OCI-LY7 (cell line): ENCODE data around the gene PGC. TPM values are rescaled to one million over a fixed set of nuclear protein-coding genes. Genes with fewer than 3 reads are reported as not detected.

ENCODE experiments used
- BruUV-seq: library from RNA; stranded (reverse); fragments of 400-500 nt; replicated peaks from 2 replicates; lab custom pipeline; 2021; lab: Mats Ljungman, UMichigan
- CTCF ChIA-PET: fragments of 300-600 bp; sonication (Branson Sonifier 250); formaldehyde crosslinking; loops from one replicate; lab custom pipeline; 2022; ENCODE audit warnings: antibody characterized with exemption; ENCODE audit not compliant: unreplicated experiment; lab: Charles Lee
- POLR2A ChIA-PET: fragments of 300-600 bp; sonication (Branson Sonifier 250); formaldehyde crosslinking; loops from one replicate; lab custom pipeline; 2022; ENCODE audit warnings: antibody characterized with exemption; lab: Charles Lee
- DNase-seq: peaks from one replicate; pipeline ENCODE4 v3.0.0-alpha.2; 2015; ENCODE audit warnings: low spot score
- H2AFZ ChIP-seq: fragments of 200-600 bp; sonication (generic), shearing (Covaris generic); 2 replicates; pipeline ENCODE4 v1.6.1; 2014; ENCODE audit warnings: mild to moderate bottlenecking, antibody characterized with exemption, low read length, moderate library complexity
- H3K27ac ChIP-seq: fragments of 200-600 bp; sonication (generic); 2 replicates; pipeline ENCODE4 v1.5.1; 2014; ENCODE audit warnings: mixed run types, low read depth, mild to moderate bottlenecking, moderate library complexity, low read length, inconsistent platforms; ENCODE audit not compliant: poor library complexity, severe bottlenecking
- H3K36me3 ChIP-seq: fragments of 200-600 bp; sonication (generic); 2 replicates; pipeline ENCODE4 v1.6.1; 2014; ENCODE audit warnings: mild to moderate bottlenecking, antibody characterized with exemption, low read length, moderate library complexity, mixed read lengths; ENCODE audit not compliant: insufficient read depth
- H3K4me1 ChIP-seq: fragments of 200-600 bp; sonication (generic); 2 replicates; pipeline ENCODE4 v1.5.1; 2014; ENCODE audit warnings: mild to moderate bottlenecking, low read length; ENCODE audit not compliant: insufficient read depth, poor library complexity, severe bottlenecking
- H3K4me2 ChIP-seq: fragments of 200-600 bp; sonication (generic); 2 replicates; pipeline ENCODE4 v1.6.1; 2014; ENCODE audit warnings: mild to moderate bottlenecking, low read length
- H3K4me3 ChIP-seq: fragments of 200-600 bp; sonication (generic); 2 replicates; pipeline ENCODE4 v1.5.1; 2014; ENCODE audit warnings: mild to moderate bottlenecking, low read depth, low read length; ENCODE audit not compliant: poor library complexity, severe bottlenecking
- H3K79me2 ChIP-seq: fragments of 200-600 bp; sonication (generic); 2 replicates; pipeline ENCODE4 v1.6.1; 2016; ENCODE audit warnings: low read depth, mild to moderate bottlenecking, low read length, moderate library complexity, mixed read lengths; ENCODE audit not compliant: insufficient read depth
- H3K9me2 ChIP-seq: fragments of 200-600 bp; sonication (generic); 2 replicates; pipeline ENCODE4 v1.6.1; 2016; ENCODE audit warnings: mild to moderate bottlenecking, low read length, mixed read lengths; ENCODE audit not compliant: insufficient read depth
- H3K9me3 ChIP-seq: fragments of 200-600 bp; sonication (generic); 2 replicates; pipeline ENCODE4 v1.6.1; 2014; ENCODE audit warnings: mild to moderate bottlenecking, mixed run types, low read length, mixed read lengths
- H4K20me1 ChIP-seq: fragments of 200-600 bp; sonication (generic); 2 replicates; pipeline ENCODE4 v1.6.1; 2014; ENCODE audit warnings: mild to moderate bottlenecking, antibody characterized with exemption, low read length, moderate library complexity, mixed read lengths; ENCODE audit not compliant: insufficient read depth
- EZH2phosphoT487 ChIP-seq: fragments of 200-600 bp; sonication (generic); IDR thresholded peaks from 2 replicates; pipeline ENCODE4 v1.6.1; 2018; ENCODE audit warnings: low read depth, borderline replicate concordance, mild to moderate bottlenecking, mixed run types, antibody characterized with exemption, low read length, moderate library complexity, mixed read lengths
- intact Hi-C: fragments of 100-400 bp; cut with micrococcal nuclease; formaldehyde crosslinking; loops from one replicate; pipeline ENCODE4 v1.10.0; 2022; ENCODE audit not compliant: unreplicated experiment
- total RNA-seq, 2 experiments: library from RNA; depleted of rRNA in 1 of 2; stranded (reverse); fragments of >200 nt in 1 of 2; shearing (Covaris generic) in 1 of 2; gene quantifications; 2 replicates each; pipeline ENCODE4 v1.2.3, GENCODE V29; 2014 to 2022
- TF ChIP-seq, protein P1 (sequence below): fragments of 200-600 bp; sonication (generic); conservative IDR thresholded peaks from 2 replicates; pipeline ENCODE4 v1.5.1; 2014; ENCODE audit warnings: mild to moderate bottlenecking, antibody characterized with exemption, low read length, moderate library complexity, mixed read lengths

The PGC gene
- total RNA-seq, 2 experiments from 2014 or later: not detected

DNA sequence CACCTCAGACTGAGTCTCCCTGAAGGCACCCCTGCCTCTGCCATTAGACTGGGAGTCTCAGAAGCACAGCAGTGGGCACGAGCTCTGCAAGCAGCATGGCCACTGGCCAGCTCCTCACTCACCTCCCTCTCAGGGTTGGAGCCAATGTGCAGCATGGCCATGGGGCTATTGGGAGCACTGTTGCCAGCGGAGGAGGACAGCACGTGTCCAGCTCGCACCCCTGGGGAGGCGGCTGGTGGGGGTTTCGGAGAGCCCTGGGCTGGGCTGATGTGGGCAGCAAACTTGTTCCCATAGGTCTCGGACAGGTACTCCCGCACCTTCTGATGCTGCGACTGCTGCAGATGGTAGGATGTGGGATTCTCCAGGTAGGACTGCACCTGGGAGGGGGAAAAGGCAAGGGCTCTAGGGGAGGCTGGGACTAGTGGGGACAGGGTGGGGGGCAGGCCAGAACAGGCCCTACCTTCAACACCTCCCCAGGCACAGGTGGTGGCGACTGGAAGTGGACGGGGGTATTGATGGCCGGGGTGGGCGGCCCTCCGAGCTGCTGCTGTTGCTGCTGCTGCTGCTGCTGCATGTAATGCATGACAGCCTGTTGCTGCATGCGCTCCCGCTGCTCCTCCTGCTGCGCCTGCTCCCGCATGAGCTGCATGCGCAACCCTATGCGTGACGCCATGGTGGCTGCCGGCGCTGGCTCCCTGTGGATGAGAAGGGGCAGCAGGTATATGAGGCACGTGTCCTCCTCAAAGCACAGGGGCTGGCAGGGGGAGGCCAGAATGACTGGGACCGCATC lies 56.5 kb downstream of the PGC start:
- no peak for DNase-seq
- Histone ChIP-seq H3K36me3 (peaks cover 62% of the 10 kb centered on the region), H3K4me1 (no peaks in the 10 kb centered on the region), H3K9me2 (no peaks in the 10 kb centered on the region), H3K79me2 (no peaks in the 10 kb centered on the region), H2AFZ (no peak overlapping the region), H3K9me3 (no peaks in the 10 kb centered on the region), H3K4me2 (no peak overlapping the region), H4K20me1 (no peaks in the 10 kb centered on the region), H3K4me3 (no peak overlapping the region), H3K27ac (no peak overlapping the region)
- CTCF ChIA-PET: interaction anchor here (0.9 kb wide), 1 partner anchor 44 kb away, joined by 6 read pairs; no protein-coding TSS in a partner anchor
- intact Hi-C loops: no loop called here
- POLR2A ChIA-PET: interaction anchor here (2.0 kb wide), 1 partner anchor 14 kb away, joined by 5 read pairs; no protein-coding TSS in a partner anchor
- TF ChIP-seq, protein P1, sequence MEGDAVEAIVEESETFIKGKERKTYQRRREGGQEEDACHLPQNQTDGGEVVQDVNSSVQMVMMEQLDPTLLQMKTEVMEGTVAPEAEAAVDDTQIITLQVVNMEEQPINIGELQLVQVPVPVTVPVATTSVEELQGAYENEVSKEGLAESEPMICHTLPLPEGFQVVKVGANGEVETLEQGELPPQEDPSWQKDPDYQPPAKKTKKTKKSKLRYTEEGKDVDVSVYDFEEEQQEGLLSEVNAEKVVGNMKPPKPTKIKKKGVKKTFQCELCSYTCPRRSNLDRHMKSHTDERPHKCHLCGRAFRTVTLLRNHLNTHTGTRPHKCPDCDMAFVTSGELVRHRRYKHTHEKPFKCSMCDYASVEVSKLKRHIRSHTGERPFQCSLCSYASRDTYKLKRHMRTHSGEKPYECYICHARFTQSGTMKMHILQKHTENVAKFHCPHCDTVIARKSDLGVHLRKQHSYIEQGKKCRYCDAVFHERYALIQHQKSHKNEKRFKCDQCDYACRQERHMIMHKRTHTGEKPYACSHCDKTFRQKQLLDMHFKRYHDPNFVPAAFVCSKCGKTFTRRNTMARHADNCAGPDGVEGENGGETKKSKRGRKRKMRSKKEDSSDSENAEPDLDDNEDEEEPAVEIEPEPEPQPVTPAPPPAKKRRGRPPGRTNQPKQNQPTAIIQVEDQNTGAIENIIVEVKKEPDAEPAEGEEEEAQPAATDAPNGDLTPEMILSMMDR: no peak
- TF ChIP-seq EZH2phosphoT487: no peak
- BruUV-seq: no TSS peak

DNA sequence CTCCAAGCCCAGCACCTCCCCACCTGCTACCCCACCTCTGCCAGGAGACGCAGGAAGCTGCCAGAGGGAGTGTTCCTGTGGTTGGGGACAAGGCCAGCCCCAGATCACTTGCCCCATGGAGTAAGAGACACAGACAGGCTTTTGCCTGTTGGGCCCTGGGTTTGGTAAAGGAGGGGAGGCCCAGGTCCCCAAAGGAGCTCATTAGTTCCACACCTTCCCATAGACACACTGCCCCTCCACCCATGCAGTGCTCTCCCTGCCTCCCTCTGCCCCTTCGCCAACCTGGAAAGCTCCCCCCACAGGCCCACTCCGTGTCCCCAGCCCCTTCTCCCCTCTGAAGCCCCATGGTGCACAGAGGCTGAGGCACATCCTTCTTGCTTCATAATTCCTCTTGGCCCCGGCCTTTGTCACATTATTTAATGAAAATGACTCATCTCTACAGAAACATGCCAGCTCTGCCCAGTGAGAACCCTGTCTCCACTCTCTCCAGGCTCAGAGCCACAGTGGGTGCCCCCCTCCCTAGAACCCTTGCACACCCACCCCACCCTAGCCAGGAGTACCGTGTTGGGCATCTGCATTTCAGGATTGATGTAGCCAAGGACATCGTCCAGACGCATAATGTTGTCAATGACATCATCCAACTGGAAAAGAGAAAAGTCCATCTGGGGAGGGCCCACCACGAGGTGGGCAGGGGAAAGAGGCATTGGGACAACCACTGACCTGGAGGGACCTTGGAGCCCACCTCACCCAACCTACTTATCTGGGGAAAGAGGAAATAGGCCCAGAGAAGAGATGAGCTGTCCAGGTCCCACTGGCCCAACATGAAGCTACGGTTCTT lies 57.8 kb downstream of the PGC start:
- ChIA-PET CTCF (interaction anchor here (0.6 to 0.9 kb wide), 2 partner anchors 45 to 75 kb away, joined by 6 read pairs; no protein-coding TSS in a partner anchor), POLR2A (interaction anchor here (1.1 to 2.0 kb wide), 2 partner anchors 15 to 44 kb away, joined by 3 to 5 read pairs; no protein-coding TSS in a partner anchor)
- TF ChIP-seq EZH2phosphoT487: no peak
- TF ChIP-seq, protein P1: no peak

More for the DNA sequence above, 57.8 kb downstream of the PGC start:
- Histone ChIP-seq H2AFZ (no peak overlapping the region), H4K20me1 (no peaks in the 10 kb centered on the region), H3K36me3 (peaks cover 71% of the 10 kb centered on the region), H3K9me2 (no peaks in the 10 kb centered on the region), H3K27ac (no peak overlapping the region), H3K4me2 (no peak overlapping the region), H3K4me1 (no peaks in the 10 kb centered on the region), H3K4me3 (no peak overlapping the region), H3K79me2 (no peaks in the 10 kb centered on the region), H3K9me3 (no peaks in the 10 kb centered on the region)
- intact Hi-C loops: no loop called here
- BruUV-seq: no TSS peak
- DNase-seq: no peak
